Measurements from ENCODE around the gene FOXN4. TPM values are rescaled to one million over a fixed set of nuclear protein-coding genes. Genes with fewer than 3 reads are reported as not detected.
A peak's percentile ranks its signal among the peaks of the same experiment; 100 is the strongest.

Gene FOXN4
- total RNA-seq, 1 donor from 2014 or later: 0.10 TPM

- no peak for ATAC-seq
- DNase-seq (ENCODE audit: low spot score): no peak
Observed at GRCh38 chr12:109232731-109233130, 76.4 kb downstream of the FOXN4 start.

DNA sequence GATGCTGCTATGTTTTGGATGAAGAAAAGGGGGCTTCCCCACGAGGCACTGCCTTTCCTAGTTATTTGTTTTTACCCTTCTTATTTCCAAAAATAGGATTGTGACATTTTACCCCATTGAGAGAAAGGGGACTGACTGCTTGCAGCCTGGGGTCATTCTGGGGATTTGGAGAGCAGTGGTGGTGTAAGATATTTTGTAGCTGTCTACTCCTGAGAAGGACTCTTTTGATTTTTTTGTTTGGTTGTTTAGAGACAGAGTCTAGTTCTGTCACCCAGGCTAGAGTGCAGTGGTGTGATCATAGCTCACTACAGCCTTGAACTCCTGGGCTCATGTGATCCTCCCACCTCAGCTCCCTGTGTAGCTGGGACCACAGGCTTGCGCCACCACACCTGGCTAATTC is 78.9 kb downstream of the FOXN4 start:
- ATAC-seq (no peak), DNase-seq (ENCODE audit: low spot score) (no peak)

DNA sequence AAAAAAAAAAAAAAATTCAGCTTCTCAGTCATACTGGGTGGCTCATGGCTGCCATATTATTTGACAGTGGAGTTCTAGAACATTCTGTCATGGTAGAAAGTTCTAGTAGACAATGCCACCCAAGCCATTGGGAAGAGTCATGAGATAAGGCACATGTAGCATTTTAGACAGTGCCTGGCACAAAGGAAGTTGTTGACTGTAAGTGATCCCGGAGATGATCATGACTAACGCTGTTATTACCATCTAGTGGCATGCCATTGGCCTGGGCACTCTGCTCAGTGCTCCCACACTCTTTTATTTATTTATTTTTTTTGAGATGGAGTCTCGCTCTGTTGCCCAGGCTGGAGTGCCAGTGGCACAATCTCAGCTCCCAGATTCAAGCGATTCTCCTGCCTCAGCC is 80.4 kb downstream of the FOXN4 start:
- no peak for DNase-seq (ENCODE audit: low spot score)
- ATAC-seq: peak; percentile 7

Other genes with a start within 250 kb of the FOXN4 start
- 11.5 TPM for gene ALKBH2, start 215.8 kb downstream of the FOXN4 start, total RNA-seq
- 17.2 TPM for gene UNG, start 211.7 kb downstream of the FOXN4 start, total RNA-seq
- gene ACACB, start 192.7 kb downstream of the FOXN4 start, total RNA-seq: 232 TPM
- not detected for gene MYO1H, start 38.6 kb upstream of the FOXN4 start, total RNA-seq
- gene KCTD10, start 168.0 kb upstream of the FOXN4 start, total RNA-seq: 7.0 TPM
- gene UBE3B, start 168.3 kb upstream of the FOXN4 start, total RNA-seq: 19.2 TPM

All from left lobe of liver (tissue), 2 donors.